ENCODE data around the gene ZBTB7C. TPM values are rescaled to one million over a fixed set of nuclear protein-coding genes. Genes with fewer than 3 reads are reported as not detected.

ZBTB7C gene
- total and polyA plus RNA-seq, 2 donors (not counting 1 experiment from before 2014, with no cell fraction given) = not detected

DNA sequence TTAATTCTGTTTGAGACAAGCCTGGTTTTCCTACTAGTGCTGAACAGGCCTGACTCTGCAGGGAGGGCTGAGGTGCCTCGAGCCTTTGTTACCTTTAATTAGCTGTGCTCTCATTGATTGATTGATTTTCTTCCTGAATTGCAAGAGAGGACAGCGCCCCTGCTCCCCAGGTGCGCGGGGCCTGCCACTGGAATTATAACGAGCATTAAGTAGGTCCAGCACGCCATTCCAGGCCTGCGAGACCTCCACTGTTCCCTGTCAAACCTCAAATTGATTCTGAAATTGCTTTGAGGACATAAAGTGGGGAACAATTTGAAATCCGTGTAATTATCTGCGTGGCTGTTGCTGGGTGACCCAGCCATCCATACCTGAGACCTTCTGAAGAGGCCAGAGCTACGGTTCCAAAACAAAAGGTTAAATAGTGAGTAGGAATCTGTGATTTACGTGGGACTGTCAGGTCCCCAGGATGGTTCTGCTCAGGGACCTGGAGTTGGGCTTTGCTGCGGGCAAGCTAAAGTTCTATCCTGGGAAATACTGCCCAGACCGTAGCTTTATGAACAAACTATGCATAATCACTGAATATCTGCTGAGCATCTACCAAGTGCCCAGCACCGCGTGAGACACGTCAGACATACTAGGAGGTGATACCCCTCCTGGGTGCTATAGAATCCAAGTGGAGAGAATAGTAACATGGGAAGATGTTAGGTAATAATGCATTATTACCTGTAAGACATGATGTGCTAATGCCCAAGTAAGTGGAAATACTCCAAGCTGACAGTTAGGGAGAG is 104.1 kb downstream of the ZBTB7C start:
- Histone ChIP-seq H3K27me3 (replicated peaks in 1 of 4; ENCODE audit: control extremely low read depth in 1 of 4, control insufficient read depth in 3 of 4, insufficient read depth in 4 of 4, low read length in 3 of 4) (no peaks in the 10 kb centered on the region), H3K4me3 (ENCODE audit: control extremely low read depth in 1 of 5, extremely low read depth in 1 of 5, insufficient read depth in 1 of 5, low read depth in 2 of 5, low read length in 4 of 5) (no peak overlapping the region), H3K36me3 (replicated peaks in 1 of 2; ENCODE audit: control extremely low read depth in 1 of 2, control insufficient read depth in 1 of 2, extremely low read depth in 1 of 2, insufficient read depth in 2 of 2, low read length in 1 of 2) (no peaks in the 10 kb centered on the region), H3K27ac (ENCODE audit: low read length in 2 of 2) (no peak overlapping the region), H3K9ac (ENCODE audit: low read length) (no peak overlapping the region), H4K20me1 (ENCODE audit: control insufficient read depth, insufficient read depth, low read length, poor library complexity, severe bottlenecking) (no peaks in the 10 kb centered on the region), H3K4me2 (replicated peaks; ENCODE audit: low read depth, low read length, poor library complexity, severe bottlenecking) (no peak overlapping the region), H3K4me1 (ENCODE audit: control insufficient read depth in 2 of 2, insufficient read depth in 2 of 2, low read length in 2 of 2) (no peaks in the 10 kb centered on the region), H2AFZ (ENCODE audit: insufficient read depth, low read depth, low read length, poor library complexity, severe bottlenecking) (no peak overlapping the region), H3K79me2 (ENCODE audit: control insufficient read depth, insufficient read depth, low read length) (no peaks in the 10 kb centered on the region), H3K9me3 (ENCODE audit: control extremely low read depth in 1 of 3, control insufficient read depth in 2 of 3, insufficient read depth in 1 of 3, low read length in 2 of 3) (no peaks in the 10 kb centered on the region)
- DNase-seq (no peak), ATAC-seq (ENCODE audit: low read depth) (no peak)
- TF ChIP-seq, protein P1, sequence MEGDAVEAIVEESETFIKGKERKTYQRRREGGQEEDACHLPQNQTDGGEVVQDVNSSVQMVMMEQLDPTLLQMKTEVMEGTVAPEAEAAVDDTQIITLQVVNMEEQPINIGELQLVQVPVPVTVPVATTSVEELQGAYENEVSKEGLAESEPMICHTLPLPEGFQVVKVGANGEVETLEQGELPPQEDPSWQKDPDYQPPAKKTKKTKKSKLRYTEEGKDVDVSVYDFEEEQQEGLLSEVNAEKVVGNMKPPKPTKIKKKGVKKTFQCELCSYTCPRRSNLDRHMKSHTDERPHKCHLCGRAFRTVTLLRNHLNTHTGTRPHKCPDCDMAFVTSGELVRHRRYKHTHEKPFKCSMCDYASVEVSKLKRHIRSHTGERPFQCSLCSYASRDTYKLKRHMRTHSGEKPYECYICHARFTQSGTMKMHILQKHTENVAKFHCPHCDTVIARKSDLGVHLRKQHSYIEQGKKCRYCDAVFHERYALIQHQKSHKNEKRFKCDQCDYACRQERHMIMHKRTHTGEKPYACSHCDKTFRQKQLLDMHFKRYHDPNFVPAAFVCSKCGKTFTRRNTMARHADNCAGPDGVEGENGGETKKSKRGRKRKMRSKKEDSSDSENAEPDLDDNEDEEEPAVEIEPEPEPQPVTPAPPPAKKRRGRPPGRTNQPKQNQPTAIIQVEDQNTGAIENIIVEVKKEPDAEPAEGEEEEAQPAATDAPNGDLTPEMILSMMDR (IDR thresholded peaks at IDR 0.05) = no peak
- TF ChIP-seq EZH2 (IDR thresholded peaks at IDR 0.05; ENCODE audit: borderline replicate concordance, insufficient read depth, low read depth, low read length, poor library complexity, severe bottlenecking) = no peak
- H3K4me1 Mint-ChIP-seq = no peaks in the 10 kb centered on the region
- H3K9me3 Mint-ChIP-seq (ENCODE audit: insufficient read depth) = no peaks in the 10 kb centered on the region
- intact Hi-C loops (cut with micrococcal nuclease) = no loop called here
- WGBS (ENCODE audit: insufficient coverage) = 91% methylated on average over 13 of the region's 16 CpGs
- ChIA-PET POLR2A (no interaction called here), CTCF (no interaction called here)
- no peak overlapping the region for H3K27ac Mint-ChIP-seq
- peaks cover 3% of the 10 kb centered on the region for H3K27me3 Mint-ChIP-seq
- H3K4me3 Mint-ChIP-seq = no peak overlapping the region

DNA sequence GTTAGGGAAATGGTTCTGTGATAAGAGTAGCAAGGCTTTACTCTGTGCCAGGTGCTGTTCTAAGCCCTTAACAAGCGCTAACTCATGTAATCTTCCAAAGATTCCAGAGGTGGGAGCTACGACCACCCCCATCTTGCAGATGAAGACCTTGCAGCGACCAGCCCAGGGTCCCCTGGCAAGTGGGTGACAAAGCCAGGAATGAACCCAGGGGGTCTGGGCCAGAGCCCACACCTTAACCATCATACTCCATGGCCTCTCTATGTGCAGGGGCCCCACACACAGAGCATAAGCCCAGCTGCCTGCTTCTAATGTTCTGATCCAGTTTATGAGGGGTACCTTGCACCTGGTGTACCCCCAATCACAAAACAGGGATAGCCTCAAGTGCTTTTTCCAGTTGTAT is 105.3 kb downstream of the ZBTB7C start:
- Histone ChIP-seq H3K27me3 (replicated peaks in 1 of 4; ENCODE audit: control extremely low read depth in 1 of 4, control insufficient read depth in 3 of 4, insufficient read depth in 4 of 4, low read length in 3 of 4) (no peaks in the 10 kb centered on the region), H3K79me2 (ENCODE audit: control insufficient read depth, insufficient read depth, low read length) (no peaks in the 10 kb centered on the region), H3K4me2 (replicated peaks; ENCODE audit: low read depth, low read length, poor library complexity, severe bottlenecking) (no peak overlapping the region), H2AFZ (ENCODE audit: insufficient read depth, low read depth, low read length, poor library complexity, severe bottlenecking) (no peak overlapping the region), H4K20me1 (ENCODE audit: control insufficient read depth, insufficient read depth, low read length, poor library complexity, severe bottlenecking) (no peaks in the 10 kb centered on the region), H3K9ac (ENCODE audit: low read length) (no peak overlapping the region), H3K36me3 (replicated peaks in 1 of 2; ENCODE audit: control extremely low read depth in 1 of 2, control insufficient read depth in 1 of 2, extremely low read depth in 1 of 2, insufficient read depth in 2 of 2, low read length in 1 of 2) (no peaks in the 10 kb centered on the region), H3K4me1 (ENCODE audit: control insufficient read depth in 2 of 2, insufficient read depth in 2 of 2, low read length in 2 of 2) (no peaks in the 10 kb centered on the region), H3K9me3 (ENCODE audit: control extremely low read depth in 1 of 3, control insufficient read depth in 2 of 3, insufficient read depth in 1 of 3, low read length in 2 of 3) (no peaks in the 10 kb centered on the region), H3K27ac (ENCODE audit: low read length in 2 of 2) (no peak overlapping the region), H3K4me3 (ENCODE audit: control extremely low read depth in 1 of 5, extremely low read depth in 1 of 5, insufficient read depth in 1 of 5, low read depth in 2 of 5, low read length in 4 of 5) (no peak overlapping the region)
- intact Hi-C loops (cut with micrococcal nuclease) = no loop called here
- ATAC-seq (ENCODE audit: low read depth) (no peak), DNase-seq (no peak)
- Mint-ChIP-seq H3K4me1 (no peaks in the 10 kb centered on the region), H3K9me3 (ENCODE audit: insufficient read depth) (no peaks in the 10 kb centered on the region), H3K4me3 (no peak overlapping the region), H3K27ac (no peak overlapping the region), H3K27me3 (peaks cover 3% of the 10 kb centered on the region)
- POLR2A ChIA-PET = no interaction called here
- CTCF ChIA-PET = no interaction called here
- 92% methylated on average over 3 of the region's 3 CpGs for WGBS (ENCODE audit: insufficient coverage)
- TF ChIP-seq, protein P1 (IDR thresholded peaks at IDR 0.05) = no peak
- no peak for TF ChIP-seq EZH2 (IDR thresholded peaks at IDR 0.05; ENCODE audit: borderline replicate concordance, insufficient read depth, low read depth, low read length, poor library complexity, severe bottlenecking)

Data from B cell (primary cell).